ENCODE measurements around the gene IRS2. TPM values are rescaled to one million over a fixed set of nuclear protein-coding genes. Genes with fewer than 3 reads are reported as not detected.

The IRS2 gene
- polyA plus RNA-seq, 1 of the 3 experiments (the other 2 are of a cell fraction) = 7.0 TPM

GRCh38 chr13:109812382-109812781, 26.0 kb upstream of the IRS2 start (continued):
- TF ChIP-seq FOXJ3 (CRISPR knock-in tag; IDR thresholded peaks at IDR 0.05) (no peak), RAD21 (IDR thresholded peaks at IDR 0.05; ENCODE audit: low read length) (no peak), NRF1 (IDR thresholded peaks at IDR 0.05; ENCODE audit: low read depth, low read length) (no peak), ELF1 (IDR thresholded peaks at IDR 0.05) (no peak)

- Histone ChIP-seq H3K4me2 (no peak overlapping the region), H2AFZ (ENCODE audit: low read depth) (no peak overlapping the region), H3K36me3 (replicated peaks in 1 of 2; ENCODE audit: control insufficient read depth in 1 of 2, insufficient read depth in 2 of 2, low read length in 1 of 2) (no peaks in the 10 kb centered on the region), H3F3A (replicated peaks; ENCODE audit: insufficient read depth) (no peaks in the 10 kb centered on the region), H3K27me3 (ENCODE audit: insufficient read depth) (no peaks in the 10 kb centered on the region), H3K4me3 (ENCODE audit: low read depth in 2 of 2, low read length in 1 of 2) (no peak overlapping the region), H3K79me2 (ENCODE audit: insufficient read depth) (no peaks in the 10 kb centered on the region), H3K4me1 (ENCODE audit: control insufficient read depth in 1 of 2, insufficient read depth in 2 of 2, low read depth in 1 of 2, low read length in 1 of 2) (no peaks in the 10 kb centered on the region), H3K27ac (ENCODE audit: low read depth in 2 of 2, low read length in 1 of 2) (no peak overlapping the region), H3K9ac (no peak overlapping the region), H4K20me1 (ENCODE audit: insufficient read depth) (no peaks in the 10 kb centered on the region), H3K9me3 (no peaks in the 10 kb centered on the region), H3K9me2 (no peaks in the 10 kb centered on the region)
- POLR2A ChIA-PET = interaction anchor here (0.8 kb wide), 1 partner anchor 35 kb away, joined by 3 read pairs; no protein-coding TSS in a partner anchor
- no peak for DNase-seq
- TF ChIP-seq ZBTB33 (IDR thresholded peaks at IDR 0.05; ENCODE audit: borderline replicate concordance, low read depth) = no peak
- no peak for TF ChIP-seq FOXM1 (IDR thresholded peaks at IDR 0.05; ENCODE audit: low read depth)
- TF ChIP-seq MAX (IDR thresholded peaks at IDR 0.05; ENCODE audit: low read depth) = no peak
- no peak for TF ChIP-seq NFIC (IDR thresholded peaks at IDR 0.05; ENCODE audit: borderline replicate concordance)
- no peak for TF ChIP-seq EP300 (IDR thresholded peaks at IDR 0.05; ENCODE audit: borderline replicate concordance in 1 of 2, low read depth in 1 of 2, low read length in 1 of 2)
- no peak for TF ChIP-seq IRF3 (IDR thresholded peaks at IDR 0.05; ENCODE audit: low read depth, low read length)
- no peak for TF ChIP-seq CHD2 (IDR thresholded peaks at IDR 0.05; ENCODE audit: low read length, partially characterized antibody)
- TF ChIP-seq EZH2phosphoT487 (IDR thresholded peaks at IDR 0.05; ENCODE audit: borderline replicate concordance, low read depth) = no peak
- TF ChIP-seq SMC3 (IDR thresholded peaks at IDR 0.05; ENCODE audit: low read depth, low read length) = no peak
- TF ChIP-seq REST (IDR thresholded peaks at IDR 0.05; ENCODE audit: low read depth, low read length) = no peak
- no peak for TF ChIP-seq FOXJ3 (CRISPR knock-in tag; IDR thresholded peaks at IDR 0.05)
- TF ChIP-seq TAF1 (IDR thresholded peaks at IDR 0.05; ENCODE audit: borderline replicate concordance, low read depth, low read length) = no peak
- no peak for TF ChIP-seq JUND (IDR thresholded peaks at IDR 0.05)
- no peak for TF ChIP-seq USF1 (IDR thresholded peaks at IDR 0.05; ENCODE audit: borderline replicate concordance, low read depth)
- no peak for TF ChIP-seq RFX5 (IDR thresholded peaks at IDR 0.05; ENCODE audit: low read length)
- no peak for TF ChIP-seq YY1 (IDR thresholded peaks at IDR 0.05; ENCODE audit: low read depth)
- TF ChIP-seq GATA2 (CRISPR knock-in tag; IDR thresholded peaks at IDR 0.05) = no peak
- TF ChIP-seq RCOR1 (IDR thresholded peaks at IDR 0.05; ENCODE audit: low read length) = no peak
- no peak for TF ChIP-seq FOSL2 (IDR thresholded peaks at IDR 0.05; ENCODE audit: borderline replicate concordance, low read depth)
- TF ChIP-seq RXRA (IDR thresholded peaks at IDR 0.05; ENCODE audit: borderline replicate concordance, low read depth) = no peak
- CTCF ChIA-PET = no interaction called here
- WGBS (ENCODE audit: low lambda C conversion rate) = 90% methylated on average over 15 of the region's 19 CpGs
These were observed 24.6 kb upstream of the IRS2 start for GRCh38 chr13:109810761-109811510.

Measured in SK-N-SH (cell line).